NCI-H128 (cell line): ENCODE results near the gene DNMT3A.
A peak's percentile ranks its signal among the peaks of the same experiment; 100 is the strongest.
"Not testable (repeated sequence)": the region's sequence is repeated elsewhere in the genome, so short reads cannot be mapped to it uniquely, and the experiment has no call there.

Experiments used
- DNase-seq: peaks from one replicate; lab custom pipeline; 2025; ENCODE audit not compliant: unreplicated experiment; lab: John Stamatoyannopoulos, UW

The DNMT3A gene

GRCh38 chr2:25215948-25216679 is 125.6 kb downstream of the DNMT3A start:
- DNase-seq = no peak

DNA sequence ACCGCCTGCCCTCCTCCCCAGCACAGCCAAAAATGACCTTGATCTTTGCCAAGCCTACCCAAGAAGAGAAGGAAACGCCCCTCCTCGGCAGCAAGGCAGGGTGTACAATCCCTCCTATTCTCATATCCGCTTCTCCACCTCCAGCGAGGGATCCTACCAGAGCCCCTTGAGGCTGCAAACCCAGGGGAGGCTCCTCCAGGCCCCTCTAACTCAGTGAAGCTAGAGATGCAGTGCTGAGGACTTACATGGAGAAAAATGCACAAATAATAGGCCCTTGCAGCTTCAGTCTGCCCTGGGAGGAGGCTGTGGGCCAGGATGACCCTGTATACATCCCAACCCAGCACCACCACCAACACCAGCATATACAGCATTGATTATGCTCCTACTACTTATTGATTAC is 126.5 kb downstream of the DNMT3A start:
- no peak for DNase-seq

- DNase-seq = no peak
These were observed 128.5 kb downstream of the DNMT3A start for GRCh38 chr2:25213229-25213628.

DNA sequence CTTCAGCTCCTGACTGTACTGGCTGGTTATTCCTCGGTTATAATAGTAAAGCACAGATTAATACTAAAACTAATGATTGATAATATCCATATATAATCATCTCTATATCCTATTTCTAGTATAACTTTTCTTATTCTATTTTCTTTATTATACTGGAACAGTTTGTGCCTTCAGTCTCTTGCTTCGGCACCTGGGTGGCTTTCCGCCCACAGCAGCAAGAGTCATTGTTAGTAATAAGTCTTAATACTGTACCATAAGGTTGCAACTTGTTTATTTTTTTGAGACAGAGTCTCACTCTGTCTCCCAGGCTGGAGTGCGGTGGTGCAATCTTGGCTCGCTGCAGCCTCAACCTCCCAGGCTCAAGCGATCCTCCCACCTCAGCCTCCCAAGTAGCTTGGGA is 130.8 kb downstream of the DNMT3A start:
- DNase-seq = not testable (repeated sequence)

GRCh38 chr2:25207078-25207545 is 134.6 kb downstream of the DNMT3A start:
- DNase-seq = no peak

- no peak for DNase-seq
These were observed 137.4 kb downstream of the DNMT3A start for GRCh38 chr2:25204190-25204838.

GRCh38 chr2:25202275-25202674 is 139.4 kb downstream of the DNMT3A start:
- DNase-seq = no peak

- DNase-seq = no peak
These were observed 139.9 kb downstream of the DNMT3A start for GRCh38 chr2:25201794-25202193.

- no peak for DNase-seq
These were observed 140.5 kb downstream of the DNMT3A start for GRCh38 chr2:25201265-25201664.

GRCh38 chr2:25198576-25198975 is 143.1 kb downstream of the DNMT3A start:
- no peak for DNase-seq

GRCh38 chr2:25198209-25198525 is 143.6 kb downstream of the DNMT3A start:
- DNase-seq = no peak

GRCh38 chr2:25197336-25198208 is 144.2 kb downstream of the DNMT3A start:
- DNase-seq = no peak

GRCh38 chr2:25194576-25195122 is 147.1 kb downstream of the DNMT3A start:
- DNase-seq = no peak

DNA sequence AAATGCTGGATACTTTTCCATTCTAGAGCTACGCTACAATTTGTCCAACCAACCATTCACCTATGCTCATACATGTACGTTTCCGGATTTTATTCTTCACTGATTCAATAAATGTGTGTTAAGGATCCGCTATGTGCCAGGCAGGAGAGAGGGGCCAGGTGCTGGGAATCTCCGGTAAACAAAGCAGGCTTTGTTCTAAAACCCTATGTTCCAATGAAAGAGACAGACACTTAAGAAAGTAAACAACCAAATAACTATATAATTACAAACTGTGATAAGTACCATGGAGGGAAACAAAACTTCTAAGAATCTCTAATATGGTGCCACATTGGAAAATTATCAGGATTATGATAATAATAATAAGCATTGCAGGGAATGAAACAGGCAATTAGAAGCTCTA is 151.2 kb downstream of the DNMT3A start:
- peak; percentile 27 for DNase-seq

DNA sequence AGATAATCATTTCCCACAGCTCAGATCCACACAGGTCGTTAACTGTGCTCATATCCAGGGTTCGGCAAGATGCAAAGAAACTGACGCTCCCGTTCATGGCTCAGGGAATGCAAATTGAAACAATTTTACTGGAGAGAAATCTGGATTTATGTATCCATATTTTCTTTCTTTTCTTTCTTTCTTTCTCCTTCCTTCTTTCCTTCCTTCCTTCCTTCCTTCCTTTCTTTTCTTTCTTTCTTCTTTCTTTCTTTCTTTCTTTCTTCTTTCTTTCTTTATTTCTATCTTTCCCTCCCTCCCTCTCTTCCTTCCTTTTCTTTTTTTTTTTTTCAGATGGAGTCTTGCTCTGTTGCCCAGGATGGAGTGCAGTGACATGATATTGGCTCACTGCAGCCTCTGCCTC is 153.3 kb downstream of the DNMT3A start:
- no peak for DNase-seq

DNA sequence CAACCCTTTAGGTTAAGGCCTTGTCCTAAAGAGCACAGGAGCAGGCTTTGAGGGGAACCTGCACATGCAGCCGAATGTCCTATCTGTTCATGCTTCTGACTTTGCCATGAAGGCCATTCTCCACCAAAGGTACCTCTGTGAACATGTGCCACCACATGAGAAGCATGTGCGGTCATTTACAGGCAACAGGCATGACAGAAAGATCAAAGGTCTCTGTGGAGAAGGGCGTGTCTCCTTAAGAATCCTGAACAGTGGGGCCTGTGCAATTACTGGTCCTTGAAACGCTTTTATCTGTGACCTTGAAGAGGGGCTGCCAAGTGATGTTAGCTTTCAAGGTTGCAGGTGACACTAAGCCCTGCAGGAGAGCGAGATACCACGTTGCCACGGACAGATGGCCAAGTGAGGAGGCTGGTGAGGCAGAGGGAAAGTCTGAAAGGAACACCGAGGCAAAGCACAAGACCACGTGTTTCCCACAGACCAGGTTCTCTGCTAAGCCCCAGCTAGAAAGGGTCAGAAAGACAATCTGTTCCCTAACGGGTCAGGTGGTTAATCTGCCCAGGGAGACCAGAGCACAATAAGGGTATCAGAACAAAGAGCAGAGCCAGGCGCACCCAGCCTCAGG is 153.9 kb downstream of the DNMT3A start:
- no peak for DNase-seq

- no peak for DNase-seq
These were observed 157.5 kb downstream of the DNMT3A start for GRCh38 chr2:25184254-25184653.

DNA sequence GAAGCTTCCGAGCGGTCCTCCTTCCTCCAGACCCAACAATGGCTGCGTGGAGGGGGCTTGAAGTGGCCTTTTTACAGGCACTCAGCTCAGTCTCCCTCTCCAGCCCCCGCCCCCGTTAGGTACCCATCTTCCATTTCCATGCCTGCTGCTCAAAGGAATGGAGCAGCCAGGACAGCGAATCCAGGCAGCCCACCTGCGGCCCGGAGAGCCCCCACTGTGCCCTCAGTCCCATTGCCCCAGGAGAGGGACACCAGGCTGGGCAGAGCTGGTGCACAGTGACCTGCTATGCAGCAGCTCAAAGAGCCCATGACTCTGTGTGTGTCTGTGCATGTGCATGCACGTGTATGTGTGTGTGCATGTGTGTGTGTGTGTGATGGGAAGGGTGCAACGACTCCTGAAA is 162.7 kb downstream of the DNMT3A start:
- no peak for DNase-seq
